NCI-H2227 treated with DMSO at 0.1 percent for 48 hours (cell line): ENCODE results near the gene MYG1.
A peak's percentile ranks its signal among the peaks of the same experiment; 100 is the strongest.
"Not testable (repeated sequence)": the region's sequence is repeated elsewhere in the genome, so short reads cannot be mapped to it uniquely, and the experiment has no call there.

Source experiments
- DNase-seq: peaks from one replicate; lab custom pipeline; 2025; lab: John Stamatoyannopoulos, UW

The MYG1 gene

GRCh38 chr12:53327435-53328042, 28.0 kb downstream of the MYG1 start:
- DNase-seq, result no peak

GRCh38 chr12:53328043-53328435, 28.5 kb downstream of the MYG1 start:
- DNase-seq, result no peak

- no peak for DNase-seq
Measured at GRCh38 chr12:53330671-53331070, 31.2 kb downstream of the MYG1 start.

GRCh38 chr12:53332339-53332738, 32.8 kb downstream of the MYG1 start:
- not testable (repeated sequence) for DNase-seq

GRCh38 chr12:53332744-53333143, 33.2 kb downstream of the MYG1 start:
- DNase-seq, result no peak

- DNase-seq, result no peak
Measured at GRCh38 chr12:53333289-53333688, 33.8 kb downstream of the MYG1 start.

GRCh38 chr12:53333845-53334244, 34.4 kb downstream of the MYG1 start:
- DNase-seq, result no peak

- no peak for DNase-seq
Measured at GRCh38 chr12:53334822-53335221, 35.3 kb downstream of the MYG1 start.

GRCh38 chr12:53336181-53336681, 36.7 kb downstream of the MYG1 start, which contains the start of gene SP7:
Gene SP7, minus strand, starts transcription at chr12:53336354. Its CDS starts 708 bp downstream, at chr12:53335646.
- peak; percentile 29 for DNase-seq

GRCh38 chr12:53338017-53338416, 38.5 kb downstream of the MYG1 start:
- DNase-seq, result no peak

- no peak for DNase-seq
Measured at GRCh38 chr12:53338916-53339315, 39.4 kb downstream of the MYG1 start.

- no peak for DNase-seq
Measured at GRCh38 chr12:53340398-53340797, 40.9 kb downstream of the MYG1 start.

- DNase-seq, result no peak
Measured at GRCh38 chr12:53343449-53343848, 44.0 kb downstream of the MYG1 start.

GRCh38 chr12:53343969-53344368, 44.5 kb downstream of the MYG1 start:
- DNase-seq, result no peak

GRCh38 chr12:53344487-53344823, 45.0 kb downstream of the MYG1 start:
- DNase-seq, result no peak

GRCh38 chr12:53344824-53345485, 45.5 kb downstream of the MYG1 start:
- no peak for DNase-seq

- no peak for DNase-seq
Measured at GRCh38 chr12:53345486-53346188, 46.1 kb downstream of the MYG1 start.

GRCh38 chr12:53346491-53346890, 47.0 kb downstream of the MYG1 start:
- no peak for DNase-seq

GRCh38 chr12:53347905-53348304, 48.4 kb downstream of the MYG1 start:
- no peak for DNase-seq

- peak; percentile 77 for DNase-seq
Measured at GRCh38 chr12:53352331-53353256, 53.1 kb downstream of the MYG1 start.

- no peak for DNase-seq
Measured at GRCh38 chr12:53353257-53353655, 53.8 kb downstream of the MYG1 start.

- no peak for DNase-seq
Measured at GRCh38 chr12:53355121-53355520, 55.6 kb downstream of the MYG1 start.
